ENCODE data around the gene FAM222A. TPM values are rescaled to one million over a fixed set of nuclear protein-coding genes. Genes with fewer than 3 reads are reported as not detected.
"Not testable (repeated sequence)": the region's sequence is repeated elsewhere in the genome, so short reads cannot be mapped to it uniquely, and the experiment has no call there.

The FAM222A gene
- total RNA-seq, 2 experiments from 2014 or later = 1.1 to 1.8 TPM

DNA sequence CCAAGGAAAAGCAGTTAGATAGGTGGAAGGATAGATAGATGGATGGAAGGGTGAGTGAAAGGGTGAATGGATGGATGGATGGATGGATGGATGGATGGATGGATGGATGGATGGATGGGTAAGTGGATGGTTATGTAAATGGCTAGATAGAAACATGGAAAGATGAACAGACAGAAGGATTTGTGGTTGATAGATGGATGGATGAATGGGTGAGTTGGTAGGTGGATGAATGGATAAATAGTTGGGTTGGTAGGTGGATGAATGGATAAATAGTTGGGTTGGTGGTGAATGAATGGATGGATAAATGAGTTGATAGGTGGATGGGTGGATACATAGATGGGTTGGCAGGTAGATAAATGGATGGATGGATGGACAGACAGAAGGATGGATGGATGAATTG lies 30.3 kb upstream of the FAM222A start:
- Mint-ChIP-seq H3K4me3 (no peak overlapping the region), H3K27ac (no peak overlapping the region), H3K9me3 (no peaks in the 10 kb centered on the region)

DNA sequence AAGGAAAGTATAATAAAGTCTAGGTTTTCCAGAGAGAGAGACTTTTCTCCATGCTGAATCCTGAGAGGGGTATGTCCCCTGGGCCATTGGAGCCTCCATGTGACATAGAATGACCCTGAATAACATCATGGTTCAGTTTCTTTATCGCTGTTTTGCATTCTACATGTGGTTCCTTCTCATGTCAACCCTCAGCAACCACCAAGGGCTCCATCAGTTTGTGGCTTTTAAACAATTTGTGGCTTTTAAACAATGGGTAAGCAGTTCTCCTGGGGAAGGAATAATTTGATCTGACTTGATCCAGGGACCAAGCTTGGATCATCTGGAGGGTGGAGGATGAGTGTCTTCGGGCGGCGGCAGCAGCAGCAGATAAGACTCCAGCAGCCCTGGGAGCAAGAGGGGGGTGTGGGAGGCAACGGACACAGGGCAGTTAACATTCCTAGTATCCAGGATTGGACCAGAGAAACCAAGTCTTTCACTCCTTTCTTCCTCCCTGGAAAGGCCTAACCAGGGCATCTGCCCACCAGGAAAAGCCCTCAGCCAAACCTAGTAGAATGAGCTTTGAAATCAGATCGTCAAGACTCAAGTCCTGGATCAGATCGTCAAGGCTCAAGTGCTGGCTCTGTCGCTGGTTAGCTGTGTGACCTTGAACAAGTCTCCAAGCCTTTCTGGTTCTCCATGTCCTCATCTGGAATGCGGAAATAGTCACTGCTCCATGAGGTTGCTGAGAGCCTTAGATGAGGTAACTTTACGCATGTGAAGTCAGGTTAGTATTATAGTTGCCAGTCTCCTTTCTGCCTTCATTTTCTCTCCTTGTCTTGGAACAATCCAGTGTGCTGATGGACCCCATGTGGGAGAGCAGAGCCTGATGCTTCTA lies 27.8 kb upstream of the FAM222A start:
- no peaks in the 10 kb centered on the region for H3K4me1 Mint-ChIP-seq
- no peak for DNase-seq
- H3K4me3 Mint-ChIP-seq = no peak overlapping the region
- H3K27ac Mint-ChIP-seq = no peak overlapping the region
- no peaks in the 10 kb centered on the region for H3K36me3 Mint-ChIP-seq
- no peaks in the 10 kb centered on the region for H3K9me3 Mint-ChIP-seq
- H3K27me3 Mint-ChIP-seq = no peaks in the 10 kb centered on the region

More for the DNA sequence above, 30.3 kb upstream of the FAM222A start:
- Mint-ChIP-seq H3K4me1 (no peaks in the 10 kb centered on the region), H3K27me3 (no peaks in the 10 kb centered on the region), H3K36me3 (no peaks in the 10 kb centered on the region)
- DNase-seq = no peak

DNA sequence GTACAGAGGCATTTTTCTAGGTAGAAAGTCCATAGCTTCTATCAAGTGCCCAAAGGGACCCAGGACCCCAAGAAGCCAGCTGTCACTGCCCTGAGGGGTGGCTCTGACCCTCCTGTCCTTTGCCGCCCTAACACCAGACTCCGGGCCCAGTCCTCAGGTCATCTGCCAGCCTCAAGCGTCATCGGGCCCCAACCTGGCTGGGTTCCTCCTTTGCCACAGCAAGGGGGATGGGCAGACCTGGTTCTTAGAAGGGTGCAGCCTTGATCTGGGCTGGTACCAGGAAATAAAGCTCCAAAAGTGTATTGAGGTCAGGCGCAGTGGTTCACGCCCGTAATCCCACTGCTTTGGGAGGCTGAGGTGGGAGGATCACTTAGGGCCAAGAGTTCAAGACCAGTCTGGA lies 27.1 kb upstream of the FAM222A start:
- H3K4me1 Mint-ChIP-seq = no peaks in the 10 kb centered on the region
- H3K27me3 Mint-ChIP-seq = no peaks in the 10 kb centered on the region
- H3K36me3 Mint-ChIP-seq = no peaks in the 10 kb centered on the region
- no peak overlapping the region for H3K27ac Mint-ChIP-seq
- no peaks in the 10 kb centered on the region for H3K9me3 Mint-ChIP-seq
- no peak overlapping the region for H3K4me3 Mint-ChIP-seq
- DNase-seq = no peak

DNA sequence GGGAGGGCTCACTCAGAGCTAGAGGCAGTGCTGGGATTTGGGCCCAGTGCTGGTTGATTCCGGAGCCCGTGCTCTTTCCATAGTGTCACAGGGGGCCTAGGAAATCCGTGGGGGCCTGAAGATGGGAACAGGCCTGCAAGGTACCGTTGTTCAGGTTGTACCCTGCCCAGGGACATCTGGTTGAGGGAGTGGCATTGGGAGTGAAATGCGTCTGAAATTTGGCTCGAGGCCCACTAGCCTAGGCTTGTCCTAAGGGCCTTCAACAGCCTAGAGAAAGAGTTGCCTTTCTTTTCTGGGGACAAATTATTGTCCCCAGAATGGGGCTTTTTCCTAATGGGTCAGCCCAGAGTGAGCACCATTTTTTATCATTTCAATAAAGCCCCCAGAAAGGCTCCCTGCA lies 26.4 kb upstream of the FAM222A start:
- Mint-ChIP-seq H3K4me3 (no peak overlapping the region), H3K36me3 (no peaks in the 10 kb centered on the region), H3K9me3 (no peaks in the 10 kb centered on the region), H3K27ac (no peak overlapping the region), H3K4me1 (no peaks in the 10 kb centered on the region), H3K27me3 (peaks cover 1% of the 10 kb centered on the region)
- no peak for DNase-seq

DNA sequence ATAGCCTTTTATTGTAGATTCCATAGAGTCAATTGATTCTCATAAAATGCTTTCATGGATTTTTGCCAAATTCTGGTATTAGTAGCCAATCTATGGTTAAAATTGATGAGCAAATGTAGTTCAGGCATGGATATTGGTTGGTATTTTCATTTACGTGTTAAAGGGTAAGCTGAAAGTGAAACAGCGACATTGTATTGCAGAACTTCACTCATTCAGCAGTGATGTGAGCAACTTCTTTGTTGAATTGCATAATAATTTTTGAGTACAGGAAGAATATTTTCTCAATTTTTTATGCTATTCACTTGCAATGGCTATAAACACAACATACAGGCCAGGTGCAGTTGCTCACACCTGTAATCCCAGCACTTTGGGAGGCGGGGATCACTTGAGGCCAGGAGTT lies 24.2 kb upstream of the FAM222A start:
- H3K36me3 Mint-ChIP-seq = no peaks in the 10 kb centered on the region
- peaks cover 12% of the 10 kb centered on the region for H3K27me3 Mint-ChIP-seq
- no peak for DNase-seq
- no peak overlapping the region for H3K4me3 Mint-ChIP-seq
- no peak overlapping the region for H3K27ac Mint-ChIP-seq
- H3K4me1 Mint-ChIP-seq = no peaks in the 10 kb centered on the region
- H3K9me3 Mint-ChIP-seq = no peaks in the 10 kb centered on the region

DNA sequence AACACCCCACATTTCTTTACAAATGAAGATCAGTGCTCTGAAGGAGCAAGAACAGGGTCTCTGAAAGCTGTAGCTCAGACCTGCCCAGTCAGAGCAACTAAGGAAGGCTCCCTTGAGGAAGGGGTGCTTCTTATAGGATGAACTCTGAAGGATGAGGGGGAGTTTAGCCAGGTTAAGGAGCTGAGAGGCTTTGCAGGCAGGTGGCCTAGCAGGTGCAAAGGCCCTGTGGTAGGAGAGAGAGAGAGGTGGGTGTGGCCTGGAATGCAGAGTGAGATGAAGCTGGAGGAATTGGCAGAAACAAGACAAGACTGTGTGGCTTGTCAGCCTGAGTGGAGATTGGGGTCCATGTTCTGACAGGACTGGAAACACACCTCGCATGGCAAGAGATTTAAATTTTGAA lies 20.5 kb upstream of the FAM222A start:
- Mint-ChIP-seq H3K9me3 (no peaks in the 10 kb centered on the region), H3K27me3 (peaks cover 12% of the 10 kb centered on the region), H3K4me3 (no peak overlapping the region), H3K36me3 (no peaks in the 10 kb centered on the region), H3K27ac (no peak overlapping the region), H3K4me1 (peaks cover 6% of the 10 kb centered on the region)
- DNase-seq = no peak

DNA sequence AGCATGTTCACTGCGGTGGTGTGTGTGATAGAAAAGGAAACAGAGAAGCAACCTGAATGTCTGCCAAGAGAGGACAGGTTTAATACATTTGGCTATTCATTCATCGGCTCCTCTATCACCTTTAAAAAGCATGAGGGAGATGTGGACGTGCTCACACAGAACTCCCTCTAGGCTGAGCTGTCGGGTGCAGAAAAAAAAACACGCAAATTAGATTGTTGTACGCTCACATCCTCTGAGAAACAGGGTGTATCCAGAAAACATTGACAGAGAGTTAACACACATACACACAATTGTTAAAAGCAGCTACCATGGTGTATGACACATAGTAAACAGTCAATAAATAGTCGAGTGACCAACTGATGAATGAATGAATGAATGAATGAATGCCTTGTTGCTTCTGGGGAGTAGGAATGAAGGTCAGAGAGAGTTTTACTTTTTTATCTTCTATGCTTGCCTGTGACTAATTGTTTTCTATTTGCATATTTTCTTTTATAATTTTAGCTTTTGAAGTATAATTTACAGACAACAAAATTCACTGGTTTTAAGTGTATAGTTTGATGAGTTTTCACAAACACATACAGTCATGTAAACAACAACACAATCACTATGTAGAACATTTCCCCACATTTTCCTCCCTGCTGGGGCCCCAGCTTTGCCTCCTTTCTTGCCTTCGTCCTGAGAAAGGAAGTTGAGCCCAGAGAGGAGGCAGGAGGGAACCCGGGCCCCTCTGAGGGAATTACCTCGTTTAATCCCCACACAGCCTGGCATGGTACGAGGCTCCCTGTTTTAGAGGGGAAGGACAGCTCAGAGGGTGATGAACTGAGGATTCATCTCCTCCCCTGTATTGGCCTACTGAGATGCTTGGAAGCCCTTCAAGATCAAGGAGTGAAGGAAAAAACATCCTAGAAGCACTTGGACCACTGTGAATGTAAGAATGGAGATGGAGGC lies 19.7 kb upstream of the FAM222A start:
- Mint-ChIP-seq H3K27me3 (peaks cover 12% of the 10 kb centered on the region), H3K36me3 (no peaks in the 10 kb centered on the region), H3K9me3 (no peaks in the 10 kb centered on the region), H3K4me3 (no peak overlapping the region), H3K4me1 (peaks cover 6% of the 10 kb centered on the region), H3K27ac (no peak overlapping the region)
- no peak for DNase-seq

DNA sequence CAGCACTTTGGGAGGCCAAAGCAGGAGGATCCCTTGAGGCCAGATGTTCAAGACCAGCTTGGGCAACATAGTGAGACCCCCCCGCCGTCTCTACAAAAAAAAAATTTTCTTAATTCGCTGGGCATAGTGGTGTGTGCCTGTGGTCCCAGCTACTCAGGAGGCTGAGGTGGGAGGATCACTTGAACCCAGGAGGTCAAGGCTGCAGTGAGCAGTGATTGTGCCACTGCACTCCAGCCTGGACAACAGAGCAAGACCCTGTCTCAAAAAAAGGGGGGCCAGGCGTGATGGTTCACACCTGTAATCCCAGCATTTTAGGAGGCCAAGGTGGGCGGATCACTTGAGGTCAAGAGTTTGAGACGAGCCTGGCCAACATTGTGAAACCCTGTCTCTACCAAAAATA lies 19.0 kb upstream of the FAM222A start:
- H3K27ac Mint-ChIP-seq, H3K4me1 Mint-ChIP-seq, H3K36me3 Mint-ChIP-seq: not testable (repeated sequence)

DNA sequence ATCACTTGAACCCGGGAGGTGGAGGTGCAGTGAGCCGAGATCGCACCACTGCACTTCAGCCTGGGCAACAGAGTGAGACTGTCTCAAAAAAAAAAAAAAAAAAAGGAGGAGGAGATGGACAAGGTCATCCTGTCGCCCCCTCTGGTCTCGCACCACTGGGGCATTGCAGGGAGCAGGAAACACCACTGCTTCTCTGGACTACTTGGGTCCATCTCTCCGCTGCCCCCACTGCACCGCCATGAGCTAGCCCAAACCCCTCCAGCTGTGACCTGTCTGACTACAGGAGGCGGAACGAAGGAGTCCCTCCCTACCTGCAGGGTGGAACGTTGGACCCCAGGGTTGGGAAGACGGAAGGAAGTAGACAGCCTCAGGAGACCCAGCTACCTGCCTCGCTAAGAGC lies 18.2 kb upstream of the FAM222A start:
- Mint-ChIP-seq H3K4me1 (peaks cover 6% of the 10 kb centered on the region), H3K36me3 (no peaks in the 10 kb centered on the region), H3K9me3 (no peaks in the 10 kb centered on the region), H3K4me3 (no peak overlapping the region), H3K27me3 (peaks cover 12% of the 10 kb centered on the region), H3K27ac (no peak overlapping the region)
- DNase-seq = no peak

More for the DNA sequence above, 19.0 kb upstream of the FAM222A start:
- H3K9me3 Mint-ChIP-seq, DNase-seq, H3K4me3 Mint-ChIP-seq: not testable (repeated sequence)
- peaks cover 12% of the 10 kb centered on the region for H3K27me3 Mint-ChIP-seq

DNA sequence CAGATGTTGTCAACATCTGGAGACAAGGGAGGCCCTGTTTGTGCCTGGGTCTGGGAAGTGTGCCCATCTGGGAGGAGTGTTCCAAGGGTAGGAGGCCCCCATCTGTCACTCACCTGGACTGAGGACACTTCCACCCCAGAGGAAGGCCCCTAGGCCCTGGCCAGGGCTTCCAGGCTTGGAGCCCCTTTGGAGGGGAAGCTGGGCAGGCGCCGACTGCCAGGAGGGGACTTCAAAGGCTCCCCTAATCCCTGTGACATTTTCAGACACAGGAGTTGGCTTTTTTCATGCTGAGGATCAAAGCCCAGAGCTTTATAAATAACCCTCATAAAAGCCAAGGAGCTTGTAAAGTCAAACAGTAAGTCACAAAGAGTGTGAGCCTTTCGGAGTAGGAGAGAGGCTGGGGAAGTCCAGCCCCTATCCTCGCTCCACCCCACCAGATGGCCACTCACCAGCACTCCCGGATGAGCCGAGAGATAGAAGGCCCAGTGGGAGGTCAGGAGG lies 17.6 kb upstream of the FAM222A start:
- Mint-ChIP-seq H3K4me3 (no peak overlapping the region), H3K27ac (no peak overlapping the region), H3K27me3 (peaks cover 12% of the 10 kb centered on the region), H3K36me3 (no peaks in the 10 kb centered on the region), H3K9me3 (no peaks in the 10 kb centered on the region), H3K4me1 (peaks cover 6% of the 10 kb centered on the region)
- DNase-seq = no peak

DNA sequence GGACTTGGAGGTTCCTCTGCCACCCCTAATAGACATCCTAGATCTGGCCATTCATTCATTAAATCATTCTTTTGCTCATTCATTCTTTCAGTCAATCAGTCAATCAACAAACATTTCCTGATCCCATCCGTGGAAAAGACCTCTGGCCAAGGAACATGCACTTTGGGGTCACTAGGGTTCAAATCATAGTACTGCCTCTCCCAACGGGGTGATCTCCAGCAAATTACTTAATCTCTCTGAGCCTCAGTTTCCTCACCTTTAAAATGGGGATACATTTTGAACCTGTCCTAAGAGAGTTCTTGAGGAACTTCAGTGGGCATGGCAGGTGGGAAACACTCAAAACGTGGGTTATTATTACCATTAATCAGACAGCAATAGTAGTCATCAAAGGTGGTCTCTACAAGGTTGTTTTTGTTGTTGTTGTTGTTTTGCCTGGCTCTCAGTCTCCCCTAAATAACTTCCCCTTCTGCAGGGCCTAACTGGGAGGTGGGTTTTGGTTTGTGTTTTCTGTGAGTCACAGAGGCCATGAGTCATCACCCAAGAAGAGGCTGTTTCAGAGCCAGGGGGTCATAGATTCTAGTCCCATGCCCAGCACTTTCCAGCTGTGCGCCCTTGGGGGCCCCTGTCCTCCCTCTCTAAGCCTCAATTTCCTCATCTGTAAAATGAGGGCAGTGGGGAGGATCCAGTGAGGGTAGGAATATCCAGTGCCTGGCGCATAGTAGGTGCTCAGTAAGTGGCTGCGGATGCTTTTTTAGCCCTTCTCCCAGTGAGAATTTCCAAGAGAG lies 16.9 kb upstream of the FAM222A start:
- H3K27me3 Mint-ChIP-seq = peaks cover 12% of the 10 kb centered on the region
- H3K9me3 Mint-ChIP-seq = no peaks in the 10 kb centered on the region
- DNase-seq = no peak
- no peak overlapping the region for H3K27ac Mint-ChIP-seq
- no peak overlapping the region for H3K4me3 Mint-ChIP-seq
- H3K36me3 Mint-ChIP-seq = no peaks in the 10 kb centered on the region
- H3K4me1 Mint-ChIP-seq = peaks cover 6% of the 10 kb centered on the region

DNA sequence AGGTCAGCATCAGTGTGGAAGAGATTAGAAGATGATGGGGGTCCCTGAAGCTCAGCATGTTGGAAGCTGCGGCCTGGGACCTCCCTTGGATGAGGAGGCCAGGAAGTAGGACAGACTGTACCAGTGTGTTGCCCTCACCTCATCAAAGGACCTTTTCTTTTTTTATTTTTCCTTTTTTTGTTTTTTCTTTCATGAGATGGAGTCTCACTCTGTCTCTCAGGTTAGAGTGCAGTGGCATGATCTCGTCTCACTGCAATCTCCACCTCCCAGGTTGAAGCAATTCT lies 16.4 kb upstream of the FAM222A start:
- H3K9me3 Mint-ChIP-seq = no peaks in the 10 kb centered on the region
- DNase-seq = no peak
- no peak overlapping the region for H3K27ac Mint-ChIP-seq
- peaks cover 6% of the 10 kb centered on the region for H3K4me1 Mint-ChIP-seq
- peaks cover 11% of the 10 kb centered on the region for H3K27me3 Mint-ChIP-seq
- no peak overlapping the region for H3K4me3 Mint-ChIP-seq
- H3K36me3 Mint-ChIP-seq = no peaks in the 10 kb centered on the region

DNA sequence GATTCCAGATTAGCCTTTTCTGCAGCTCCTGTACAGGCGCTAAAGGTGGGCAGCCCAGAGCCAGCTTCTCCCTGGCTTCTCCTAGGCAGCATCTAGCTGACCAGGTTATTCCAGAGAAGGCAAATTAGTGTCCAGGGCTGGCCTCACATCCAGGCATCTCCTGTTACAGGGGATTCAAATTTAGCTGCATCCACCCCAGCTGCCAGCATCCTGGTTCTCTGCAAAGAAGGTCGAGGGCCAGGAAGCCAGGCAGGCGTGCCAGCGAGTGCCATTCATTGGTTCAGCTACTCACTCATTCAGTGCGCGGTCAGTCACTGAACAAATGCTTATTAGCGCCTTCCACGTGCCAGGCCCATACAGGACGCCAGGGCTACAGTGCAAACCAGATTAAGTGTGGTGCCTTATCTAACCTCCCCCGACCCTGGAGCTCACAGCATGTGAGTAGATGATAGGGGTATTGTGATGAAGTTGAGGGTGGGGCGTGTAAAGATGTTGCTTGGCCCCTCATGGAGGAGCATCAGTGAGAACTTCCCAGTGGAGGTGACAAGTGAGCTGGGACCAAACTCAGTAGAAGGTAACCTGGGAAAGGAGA lies 15.7 kb upstream of the FAM222A start:
- Mint-ChIP-seq H3K4me1 (peaks cover 6% of the 10 kb centered on the region), H3K27ac (no peak overlapping the region), H3K36me3 (no peaks in the 10 kb centered on the region), H3K4me3 (no peak overlapping the region), H3K9me3 (no peaks in the 10 kb centered on the region), H3K27me3 (peaks cover 4% of the 10 kb centered on the region)
- no peak for DNase-seq

DNA sequence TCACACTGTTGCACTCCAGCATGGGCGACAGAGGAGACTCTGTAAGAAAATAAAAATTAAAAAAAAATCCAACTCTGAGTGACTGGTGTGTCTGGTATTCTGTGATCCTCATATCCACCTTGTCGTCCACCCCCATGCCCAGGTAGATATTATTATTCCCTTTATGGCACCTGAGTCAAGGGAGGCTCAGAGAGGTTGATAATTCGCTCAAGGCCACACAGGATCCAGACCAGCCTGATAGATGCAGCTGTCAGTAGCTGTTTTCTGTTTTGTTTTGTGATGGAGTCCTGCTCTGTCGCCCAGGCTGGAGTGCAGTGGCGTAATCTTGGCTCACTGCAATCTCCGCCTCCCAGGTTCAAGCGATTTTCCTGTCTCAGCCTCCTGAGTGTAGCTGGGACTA lies 14.8 kb upstream of the FAM222A start:
- H3K9me3 Mint-ChIP-seq = no peaks in the 10 kb centered on the region
- no peaks in the 10 kb centered on the region for H3K36me3 Mint-ChIP-seq
- peaks cover 4% of the 10 kb centered on the region for H3K27me3 Mint-ChIP-seq
- no peak overlapping the region for H3K4me3 Mint-ChIP-seq
- no peak for DNase-seq
- no peak overlapping the region for H3K27ac Mint-ChIP-seq
- peaks cover 6% of the 10 kb centered on the region for H3K4me1 Mint-ChIP-seq
